HL-60 (cell line): ENCODE results near the gene TOPAZ1.

Experiments used
- TF ChIP-seq, protein P1 (sequence below): IDR thresholded peaks from one replicate; pipeline ENCODE4 v1.5.1; 2011; ENCODE audit warnings: low read length, control low read depth, inconsistent platforms; ENCODE audit not compliant: insufficient read depth
- TF ChIP-seq, protein P2 (sequence below): IDR thresholded peaks from 2 replicates; pipeline ENCODE4 v1.6.1; 2012; ENCODE audit warnings: low read depth; ENCODE audit not compliant: insufficient replicate concordance

DNA sequence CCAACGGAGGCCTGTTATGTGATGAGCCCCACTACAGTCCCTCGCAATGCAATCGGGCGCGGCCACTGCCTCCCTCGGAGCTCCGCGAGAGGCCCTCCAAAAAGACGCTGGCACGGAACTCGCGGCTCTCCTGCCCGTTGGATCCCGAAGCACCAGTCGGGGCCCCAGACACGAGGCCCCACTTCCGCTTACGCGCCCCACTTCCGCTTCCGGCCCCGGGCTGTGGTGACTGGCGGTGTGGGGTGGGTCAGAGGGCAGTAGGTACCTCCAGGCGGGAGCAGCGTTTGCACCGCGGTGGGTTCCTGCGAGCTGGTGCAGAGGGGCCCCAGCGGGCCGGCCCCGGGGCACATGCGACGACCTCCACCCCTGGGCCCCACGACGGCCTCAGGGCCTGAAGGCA lies at the start of gene TOPAZ1:
- TF ChIP-seq, protein P1, sequence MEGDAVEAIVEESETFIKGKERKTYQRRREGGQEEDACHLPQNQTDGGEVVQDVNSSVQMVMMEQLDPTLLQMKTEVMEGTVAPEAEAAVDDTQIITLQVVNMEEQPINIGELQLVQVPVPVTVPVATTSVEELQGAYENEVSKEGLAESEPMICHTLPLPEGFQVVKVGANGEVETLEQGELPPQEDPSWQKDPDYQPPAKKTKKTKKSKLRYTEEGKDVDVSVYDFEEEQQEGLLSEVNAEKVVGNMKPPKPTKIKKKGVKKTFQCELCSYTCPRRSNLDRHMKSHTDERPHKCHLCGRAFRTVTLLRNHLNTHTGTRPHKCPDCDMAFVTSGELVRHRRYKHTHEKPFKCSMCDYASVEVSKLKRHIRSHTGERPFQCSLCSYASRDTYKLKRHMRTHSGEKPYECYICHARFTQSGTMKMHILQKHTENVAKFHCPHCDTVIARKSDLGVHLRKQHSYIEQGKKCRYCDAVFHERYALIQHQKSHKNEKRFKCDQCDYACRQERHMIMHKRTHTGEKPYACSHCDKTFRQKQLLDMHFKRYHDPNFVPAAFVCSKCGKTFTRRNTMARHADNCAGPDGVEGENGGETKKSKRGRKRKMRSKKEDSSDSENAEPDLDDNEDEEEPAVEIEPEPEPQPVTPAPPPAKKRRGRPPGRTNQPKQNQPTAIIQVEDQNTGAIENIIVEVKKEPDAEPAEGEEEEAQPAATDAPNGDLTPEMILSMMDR, result no peak
- TF ChIP-seq, protein P2, sequence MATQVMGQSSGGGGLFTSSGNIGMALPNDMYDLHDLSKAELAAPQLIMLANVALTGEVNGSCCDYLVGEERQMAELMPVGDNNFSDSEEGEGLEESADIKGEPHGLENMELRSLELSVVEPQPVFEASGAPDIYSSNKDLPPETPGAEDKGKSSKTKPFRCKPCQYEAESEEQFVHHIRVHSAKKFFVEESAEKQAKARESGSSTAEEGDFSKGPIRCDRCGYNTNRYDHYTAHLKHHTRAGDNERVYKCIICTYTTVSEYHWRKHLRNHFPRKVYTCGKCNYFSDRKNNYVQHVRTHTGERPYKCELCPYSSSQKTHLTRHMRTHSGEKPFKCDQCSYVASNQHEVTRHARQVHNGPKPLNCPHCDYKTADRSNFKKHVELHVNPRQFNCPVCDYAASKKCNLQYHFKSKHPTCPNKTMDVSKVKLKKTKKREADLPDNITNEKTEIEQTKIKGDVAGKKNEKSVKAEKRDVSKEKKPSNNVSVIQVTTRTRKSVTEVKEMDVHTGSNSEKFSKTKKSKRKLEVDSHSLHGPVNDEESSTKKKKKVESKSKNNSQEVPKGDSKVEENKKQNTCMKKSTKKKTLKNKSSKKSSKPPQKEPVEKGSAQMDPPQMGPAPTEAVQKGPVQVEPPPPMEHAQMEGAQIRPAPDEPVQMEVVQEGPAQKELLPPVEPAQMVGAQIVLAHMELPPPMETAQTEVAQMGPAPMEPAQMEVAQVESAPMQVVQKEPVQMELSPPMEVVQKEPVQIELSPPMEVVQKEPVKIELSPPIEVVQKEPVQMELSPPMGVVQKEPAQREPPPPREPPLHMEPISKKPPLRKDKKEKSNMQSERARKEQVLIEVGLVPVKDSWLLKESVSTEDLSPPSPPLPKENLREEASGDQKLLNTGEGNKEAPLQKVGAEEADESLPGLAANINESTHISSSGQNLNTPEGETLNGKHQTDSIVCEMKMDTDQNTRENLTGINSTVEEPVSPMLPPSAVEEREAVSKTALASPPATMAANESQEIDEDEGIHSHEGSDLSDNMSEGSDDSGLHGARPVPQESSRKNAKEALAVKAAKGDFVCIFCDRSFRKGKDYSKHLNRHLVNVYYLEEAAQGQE, result no peak
